AG10803 (cell line): Measurements from ENCODE around the gene RPS15A.

Source experiments
- DNase-seq: peaks from one replicate; pipeline ENCODE4 v3.0.0; 2010; ENCODE audit warnings: low read depth
- H3K4me3 ChIP-seq: 2 replicates; pipeline ENCODE4 v1.5.1; 2011; ENCODE audit warnings: mild to moderate bottlenecking, low read length, control low read depth
- TF ChIP-seq, protein P1 (sequence below): conservative IDR thresholded peaks from 2 replicates; pipeline ENCODE4 v1.5.1; 2011; ENCODE audit warnings: mild to moderate bottlenecking, low read length, control low read depth, inconsistent platforms

RPS15A gene

DNA sequence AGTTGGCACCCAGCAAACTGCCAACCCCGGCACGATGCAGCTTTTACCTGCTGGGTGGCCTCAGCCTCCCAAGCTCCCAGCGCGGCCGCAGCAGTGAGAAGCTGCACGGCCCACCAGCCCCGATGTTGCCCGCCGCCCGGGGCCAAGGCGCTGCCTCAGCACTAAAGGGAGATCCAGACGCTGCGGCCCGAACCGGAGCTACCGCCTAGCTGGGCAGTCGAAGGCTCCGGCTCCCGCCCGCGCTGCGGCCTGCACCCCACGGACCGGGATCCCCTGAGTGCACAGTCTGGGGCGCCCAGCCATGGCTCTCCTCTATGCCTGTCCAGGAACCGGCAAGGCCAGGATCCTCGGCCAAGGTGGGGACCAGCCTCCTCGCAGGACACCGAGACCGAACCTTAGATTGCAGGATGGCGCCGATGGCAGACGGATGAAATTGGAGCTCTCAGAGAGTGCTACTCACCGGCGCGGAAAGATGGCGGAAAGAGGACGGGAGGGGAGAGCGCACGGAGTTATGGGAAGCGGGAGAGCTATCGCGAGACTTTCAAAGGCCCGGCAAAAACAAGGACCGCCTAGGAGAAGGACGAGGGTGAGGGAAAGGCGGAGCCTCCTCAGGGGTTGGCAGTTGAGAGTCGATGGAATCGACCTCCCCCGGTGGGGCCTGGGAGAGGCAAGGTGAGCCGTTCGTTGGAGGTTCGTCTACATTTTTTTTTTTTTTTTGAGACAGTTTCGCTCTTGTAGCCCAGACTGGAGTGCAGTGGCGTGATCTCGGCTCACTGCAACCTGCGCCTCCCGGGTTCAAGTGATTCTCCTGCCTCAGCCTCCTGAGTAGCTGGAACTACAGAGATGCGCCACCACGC, at the start of gene RPS15A:
Gene RPS15A, minus strand, starts transcription at position 485 of the 857 bp plus-strand sequence. CDS start 1,221 bp downstream, outside the sequence.
- peak within 1 kb of the TSS; percentile 100 for H3K4me3 ChIP-seq
- DNase-seq, result peak; percentile 98
- TF ChIP-seq, protein P1, sequence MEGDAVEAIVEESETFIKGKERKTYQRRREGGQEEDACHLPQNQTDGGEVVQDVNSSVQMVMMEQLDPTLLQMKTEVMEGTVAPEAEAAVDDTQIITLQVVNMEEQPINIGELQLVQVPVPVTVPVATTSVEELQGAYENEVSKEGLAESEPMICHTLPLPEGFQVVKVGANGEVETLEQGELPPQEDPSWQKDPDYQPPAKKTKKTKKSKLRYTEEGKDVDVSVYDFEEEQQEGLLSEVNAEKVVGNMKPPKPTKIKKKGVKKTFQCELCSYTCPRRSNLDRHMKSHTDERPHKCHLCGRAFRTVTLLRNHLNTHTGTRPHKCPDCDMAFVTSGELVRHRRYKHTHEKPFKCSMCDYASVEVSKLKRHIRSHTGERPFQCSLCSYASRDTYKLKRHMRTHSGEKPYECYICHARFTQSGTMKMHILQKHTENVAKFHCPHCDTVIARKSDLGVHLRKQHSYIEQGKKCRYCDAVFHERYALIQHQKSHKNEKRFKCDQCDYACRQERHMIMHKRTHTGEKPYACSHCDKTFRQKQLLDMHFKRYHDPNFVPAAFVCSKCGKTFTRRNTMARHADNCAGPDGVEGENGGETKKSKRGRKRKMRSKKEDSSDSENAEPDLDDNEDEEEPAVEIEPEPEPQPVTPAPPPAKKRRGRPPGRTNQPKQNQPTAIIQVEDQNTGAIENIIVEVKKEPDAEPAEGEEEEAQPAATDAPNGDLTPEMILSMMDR, result no peak

DNA sequence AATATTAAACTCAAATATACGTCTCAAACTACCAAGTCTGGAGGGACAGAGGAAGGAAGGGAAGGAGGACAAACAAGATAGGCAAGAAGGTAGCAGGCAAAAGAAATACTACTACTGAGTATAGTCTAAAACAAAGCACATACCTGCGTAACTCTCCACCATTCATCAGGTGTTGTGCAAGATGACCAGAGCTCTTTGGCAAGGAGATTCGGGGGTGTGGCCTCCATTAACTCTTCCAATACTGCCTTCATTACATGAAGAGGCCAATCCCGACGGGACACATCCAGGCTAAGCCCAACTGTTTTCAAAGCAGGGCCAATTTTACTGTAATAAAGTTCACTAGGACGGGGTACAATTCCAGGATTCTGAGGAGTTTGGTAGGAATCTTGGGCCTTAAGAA, 49.4 kb upstream of the RPS15A start:
- TF ChIP-seq, protein P1, result no peak
- no peak for DNase-seq
- no peak overlapping the region for H3K4me3 ChIP-seq

DNA sequence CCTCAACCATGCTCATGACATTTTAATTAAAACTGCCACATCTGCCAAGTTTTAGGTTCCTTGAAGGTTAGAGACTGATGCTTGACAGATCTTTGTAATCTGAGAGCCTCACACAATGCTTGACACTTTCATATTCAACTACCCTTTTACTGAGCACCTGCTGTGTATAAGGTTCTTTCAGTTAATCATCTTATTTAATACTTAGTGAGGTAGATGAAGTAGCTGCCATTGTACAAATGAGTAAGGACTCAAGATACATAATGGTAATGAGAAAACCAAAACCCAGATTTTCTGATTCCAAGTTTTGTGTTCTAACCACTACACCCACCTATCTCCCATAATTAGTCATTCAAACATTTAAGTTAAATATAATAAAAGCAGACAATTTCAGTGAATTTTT, 46.6 kb upstream of the RPS15A start:
- TF ChIP-seq, protein P1, result no peak
- no peak for DNase-seq
- H3K4me3 ChIP-seq, result no peak overlapping the region

DNA sequence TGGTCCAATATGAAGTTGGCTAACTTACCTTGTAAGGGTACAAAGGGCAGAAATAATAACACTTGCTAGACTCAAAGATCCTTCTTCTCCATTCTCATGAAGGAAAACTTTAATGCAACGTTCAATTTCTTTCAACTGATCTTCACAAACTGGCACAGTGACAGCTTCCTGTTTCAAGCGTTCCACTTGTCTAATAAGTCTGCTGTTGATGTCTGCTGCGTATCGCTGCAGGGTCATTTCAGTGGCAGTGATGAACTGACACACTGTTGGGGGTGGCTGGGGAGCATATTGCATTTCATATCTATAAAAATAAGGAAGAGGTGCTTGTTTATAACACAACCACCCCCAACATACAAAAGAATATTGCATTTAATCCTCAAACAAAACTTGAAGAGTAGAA, 44.7 kb upstream of the RPS15A start:
- no peak overlapping the region for H3K4me3 ChIP-seq
- TF ChIP-seq, protein P1, result no peak
- DNase-seq, result no peak

DNA sequence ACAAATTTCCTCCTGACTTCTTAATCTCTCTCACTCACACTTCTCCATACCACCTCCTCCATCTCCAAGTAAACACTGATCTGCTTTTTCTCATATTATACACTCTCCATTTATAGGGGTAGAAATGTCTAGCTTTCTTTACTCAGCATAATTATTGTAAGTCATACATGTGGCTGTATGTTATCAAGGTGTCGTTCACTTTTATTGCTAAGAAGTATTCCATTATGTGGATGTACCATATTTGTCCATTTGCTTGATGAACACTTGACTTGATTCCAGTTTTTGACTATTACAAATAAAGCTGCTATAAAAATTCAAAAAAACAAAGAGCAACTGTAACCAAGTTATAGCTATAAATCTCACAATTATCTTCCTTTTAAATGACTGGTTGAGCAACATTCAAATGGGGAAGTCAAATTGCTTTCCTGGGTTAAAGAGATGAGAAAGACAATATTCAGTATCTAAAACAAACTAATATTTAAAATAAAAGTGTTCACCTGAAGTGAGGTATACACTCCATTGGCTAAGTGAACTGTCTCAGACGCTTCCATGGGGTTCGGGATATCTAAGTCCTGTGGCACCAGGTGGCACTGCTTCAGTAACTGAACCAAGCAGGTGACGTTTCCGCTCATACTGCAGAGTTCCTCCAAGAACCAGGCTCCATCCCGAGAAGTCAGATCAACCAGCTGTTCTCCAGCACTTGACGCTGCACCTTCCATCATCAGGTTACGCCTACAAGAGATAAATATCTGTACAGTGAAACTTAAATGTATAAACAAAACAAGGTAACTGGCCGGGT, 43.8 kb upstream of the RPS15A start:
- H3K4me3 ChIP-seq, result no peak overlapping the region
- DNase-seq, result no peak
- TF ChIP-seq, protein P1, result no peak

DNA sequence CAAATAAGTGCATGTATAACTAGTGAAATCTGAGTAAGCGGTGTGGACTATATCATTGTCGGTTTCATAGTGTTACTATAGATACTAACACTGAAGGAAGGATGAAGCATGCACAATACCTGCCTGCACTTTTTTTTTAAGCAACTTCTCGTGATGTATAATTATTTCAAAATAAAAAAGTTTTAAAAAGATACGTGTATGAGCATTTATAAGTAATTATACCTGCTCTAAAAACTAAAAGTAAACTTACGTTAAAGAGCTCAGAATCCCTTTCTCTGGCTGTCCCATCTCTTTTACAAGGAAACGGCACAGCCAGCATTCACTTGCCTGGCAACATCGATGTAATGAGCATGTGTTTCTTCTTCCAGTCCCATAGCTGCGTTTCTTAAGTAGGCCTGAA, 42.5 kb upstream of the RPS15A start:
- DNase-seq, result no peak
- H3K4me3 ChIP-seq, result no peak overlapping the region
- TF ChIP-seq, protein P1, result no peak

DNA sequence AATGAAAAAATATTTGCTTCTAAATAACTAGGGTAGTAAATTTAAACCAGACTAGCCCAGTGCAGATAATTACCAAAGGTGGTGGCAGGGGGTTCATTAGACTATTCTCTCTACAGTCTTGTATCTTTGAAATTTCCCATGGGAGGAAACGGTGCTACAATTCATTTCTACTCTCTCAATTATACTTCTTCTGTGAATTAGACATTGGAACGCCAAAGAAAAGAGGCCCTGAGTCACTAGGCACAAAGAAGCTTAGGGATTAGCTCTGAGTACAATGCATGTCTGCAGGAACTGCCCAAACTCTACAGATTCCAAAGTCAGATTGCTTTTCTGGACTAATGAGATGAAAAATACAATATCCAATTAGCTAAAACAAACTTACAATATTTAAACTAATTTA, 41.9 kb upstream of the RPS15A start:
- no peak for DNase-seq
- TF ChIP-seq, protein P1, result no peak
- H3K4me3 ChIP-seq, result no peak overlapping the region
